Measurements from ENCODE around the gene ZNF485. TPM values are rescaled to one million over a fixed set of nuclear protein-coding genes. Genes with fewer than 3 reads are reported as not detected.
"Not testable (repeated sequence)": the region's sequence is repeated elsewhere in the genome, so short reads cannot be mapped to it uniquely, and the experiment has no call there.

The ZNF485 gene
- 3.0 TPM for polyA plus RNA-seq (ENCODE audit: insufficient read length)

- peak; percentile 67 for DNase-seq
These were observed at the start of gene ZNF485 for GRCh38 chr10:43606323-43607198. Gene ZNF485 (plus strand): TSS chr10:43606438. CDS start chr10:43607051, 613 bp downstream.

- no peak for DNase-seq
These were observed 49.0 kb upstream of the ZNF485 start for GRCh38 chr10:43557214-43557613.

- DNase-seq, result no peak
These were observed 36.6 kb upstream of the ZNF485 start for GRCh38 chr10:43569681-43570080.

- no peak for DNase-seq
These were observed 35.3 kb upstream of the ZNF485 start for GRCh38 chr10:43570971-43571370.

GRCh38 chr10:43573250-43574000 is 32.8 kb upstream of the ZNF485 start:
- DNase-seq, result peak; percentile 15

GRCh38 chr10:43574001-43574892 is 32.0 kb upstream of the ZNF485 start, which contains the start of gene ZNF239:
Gene ZNF239 (minus strand): TSS chr10:43574616. CDS start chr10:43558079, 16,537 bp downstream.
- DNase-seq, result peak; percentile 89

GRCh38 chr10:43574906-43575305 is 31.3 kb upstream of the ZNF485 start:
- DNase-seq, result no peak

- no peak for DNase-seq
These were observed 30.2 kb upstream of the ZNF485 start for GRCh38 chr10:43576062-43576461.

GRCh38 chr10:43576580-43576979 is 29.7 kb upstream of the ZNF485 start:
- DNase-seq, result no peak

- no peak for DNase-seq
These were observed 22.2 kb upstream of the ZNF485 start for GRCh38 chr10:43584051-43584450.

- no peak for DNase-seq
These were observed 21.2 kb upstream of the ZNF485 start for GRCh38 chr10:43585046-43585445.

- no peak for DNase-seq
These were observed 20.1 kb upstream of the ZNF485 start for GRCh38 chr10:43585981-43586729.

- DNase-seq, result not testable (repeated sequence)
These were observed 19.5 kb upstream of the ZNF485 start for GRCh38 chr10:43586730-43587115.

GRCh38 chr10:43591303-43591904 is 14.8 kb upstream of the ZNF485 start:
- no peak for DNase-seq

- DNase-seq, result no peak
These were observed 11.2 kb upstream of the ZNF485 start for GRCh38 chr10:43594944-43595589.

- DNase-seq, result no peak
These were observed 10.4 kb upstream of the ZNF485 start for GRCh38 chr10:43595739-43596298.

GRCh38 chr10:43596546-43596945 is 9.7 kb upstream of the ZNF485 start:
- DNase-seq, result no peak

GRCh38 chr10:43598446-43598845 is 7.8 kb upstream of the ZNF485 start:
- DNase-seq, result no peak

GRCh38 chr10:43599333-43599732 is 6.9 kb upstream of the ZNF485 start:
- no peak for DNase-seq

GRCh38 chr10:43601576-43601975 is 4.7 kb upstream of the ZNF485 start:
- DNase-seq, result not testable (repeated sequence)

Data from hindlimb muscle (tissue), 1 donor.